ENCODE results near the gene TSR1.

The TSR1 gene

DNA sequence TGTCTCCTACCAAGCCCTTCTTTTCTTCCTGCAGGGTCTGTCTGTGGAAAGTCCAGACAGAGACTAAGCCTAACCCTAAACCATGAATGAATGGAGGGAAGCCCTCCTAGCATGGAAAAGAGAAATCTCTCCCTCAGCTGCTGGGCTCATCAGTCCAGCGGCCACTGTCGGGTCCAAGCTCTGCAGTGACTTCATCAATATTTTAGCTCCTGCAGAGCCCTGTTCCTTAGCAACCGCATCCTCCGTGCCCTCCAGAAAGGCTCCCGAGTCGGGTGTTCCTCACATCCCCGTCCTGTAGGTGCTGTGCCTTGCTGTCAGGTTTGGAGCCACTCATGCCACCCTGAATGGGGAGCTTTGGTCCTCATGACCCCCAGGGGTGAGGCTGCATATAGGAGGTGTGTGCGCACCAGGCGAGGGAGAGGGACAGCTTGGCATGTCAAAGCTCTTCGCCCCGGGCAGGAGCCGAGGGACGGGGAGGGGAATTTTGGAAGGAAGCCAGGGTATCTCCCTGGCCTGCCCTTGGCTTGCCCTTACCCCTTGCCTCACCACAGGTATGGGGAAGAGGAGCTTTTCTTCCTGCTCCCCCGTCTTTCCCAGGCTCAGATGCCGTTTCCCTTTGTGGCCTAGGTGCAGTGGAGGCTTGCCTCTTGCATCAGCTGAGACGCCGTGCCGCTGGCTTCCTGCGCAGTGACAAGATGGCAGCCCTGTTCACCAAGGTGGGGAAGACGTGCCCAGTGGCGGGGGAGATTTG lies 24.9 kb upstream of the TSR1 start:
- Histone ChIP-seq H2AFZ (ENCODE audit: low read depth, low read length, severe bottlenecking) (no peak overlapping the region), H4K20me1 (ENCODE audit: low read depth, low read length) (no peaks in the 10 kb centered on the region), H3K9ac (ENCODE audit: low read length) (no peak overlapping the region), H3K4me2 (ENCODE audit: low read depth, low read length, poor library complexity, severe bottlenecking) (no peak overlapping the region), H3K27ac (ENCODE audit: low read depth, low read length) (no peak overlapping the region), H3K79me2 (ENCODE audit: insufficient read depth, low read length) (no peaks in the 10 kb centered on the region), H3K27me3 (ENCODE audit: low read length) (no peaks in the 10 kb centered on the region), H3K9me3 (ENCODE audit: insufficient read depth, low read length) (no peaks in the 10 kb centered on the region), H3F3A (ENCODE audit: insufficient read depth) (no peaks in the 10 kb centered on the region), H3K36me3 (ENCODE audit: low read length) (no peaks in the 10 kb centered on the region), H3K9me2 (replicated peaks; ENCODE audit: insufficient read depth, low read length) (no peaks in the 10 kb centered on the region), H3K4me3 (ENCODE audit: insufficient read depth, low read length, poor library complexity, severe bottlenecking) (no peak overlapping the region)
- TF ChIP-seq, protein P1, sequence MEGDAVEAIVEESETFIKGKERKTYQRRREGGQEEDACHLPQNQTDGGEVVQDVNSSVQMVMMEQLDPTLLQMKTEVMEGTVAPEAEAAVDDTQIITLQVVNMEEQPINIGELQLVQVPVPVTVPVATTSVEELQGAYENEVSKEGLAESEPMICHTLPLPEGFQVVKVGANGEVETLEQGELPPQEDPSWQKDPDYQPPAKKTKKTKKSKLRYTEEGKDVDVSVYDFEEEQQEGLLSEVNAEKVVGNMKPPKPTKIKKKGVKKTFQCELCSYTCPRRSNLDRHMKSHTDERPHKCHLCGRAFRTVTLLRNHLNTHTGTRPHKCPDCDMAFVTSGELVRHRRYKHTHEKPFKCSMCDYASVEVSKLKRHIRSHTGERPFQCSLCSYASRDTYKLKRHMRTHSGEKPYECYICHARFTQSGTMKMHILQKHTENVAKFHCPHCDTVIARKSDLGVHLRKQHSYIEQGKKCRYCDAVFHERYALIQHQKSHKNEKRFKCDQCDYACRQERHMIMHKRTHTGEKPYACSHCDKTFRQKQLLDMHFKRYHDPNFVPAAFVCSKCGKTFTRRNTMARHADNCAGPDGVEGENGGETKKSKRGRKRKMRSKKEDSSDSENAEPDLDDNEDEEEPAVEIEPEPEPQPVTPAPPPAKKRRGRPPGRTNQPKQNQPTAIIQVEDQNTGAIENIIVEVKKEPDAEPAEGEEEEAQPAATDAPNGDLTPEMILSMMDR (IDR thresholded peaks at IDR 0.05; ENCODE audit: insufficient read depth, low read length, poor library complexity, severe bottlenecking), result no peak
- no peak for TF ChIP-seq EZH2phosphoT487 (conservative IDR thresholded peaks at IDR 0.05; ENCODE audit: low read length)

DNA sequence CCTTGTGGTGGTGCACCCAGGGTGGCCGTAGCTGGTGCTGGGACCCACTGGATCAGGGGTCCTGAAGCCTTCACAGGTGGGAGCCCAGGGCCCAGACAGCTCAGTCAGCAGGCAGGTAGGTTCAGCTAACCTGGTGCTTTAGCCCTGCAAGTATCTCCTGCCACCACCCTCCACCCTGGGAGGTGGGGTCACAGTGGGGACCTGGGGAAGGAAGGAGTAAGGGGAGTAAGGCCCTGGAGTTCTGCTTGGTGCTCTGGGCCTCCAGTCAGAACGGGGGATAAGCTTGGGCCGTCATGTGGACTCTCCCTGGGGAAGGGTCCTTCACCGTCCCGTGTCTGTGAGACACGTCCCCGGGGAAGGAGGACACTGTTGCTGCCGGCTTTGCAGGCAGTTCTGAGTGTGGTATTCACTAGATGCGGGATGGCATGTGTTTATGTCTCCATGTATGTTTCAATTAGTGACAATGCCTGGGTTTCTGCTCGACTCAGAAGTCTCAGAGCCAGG lies 21.7 kb upstream of the TSR1 start:
- H4K20me1 ChIP-seq (ENCODE audit: low read depth, low read length), result no peaks in the 10 kb centered on the region
- no peaks in the 10 kb centered on the region for H3K9me3 ChIP-seq (ENCODE audit: insufficient read depth, low read length)
- H3K9me2 ChIP-seq (replicated peaks; ENCODE audit: insufficient read depth, low read length), result no peaks in the 10 kb centered on the region
- H2AFZ ChIP-seq (ENCODE audit: low read depth, low read length, severe bottlenecking), result no peak overlapping the region
- H3K27me3 ChIP-seq (ENCODE audit: low read length), result no peaks in the 10 kb centered on the region
- H3K79me2 ChIP-seq (ENCODE audit: insufficient read depth, low read length), result no peaks in the 10 kb centered on the region
- H3K27ac ChIP-seq (ENCODE audit: low read depth, low read length), result no peak overlapping the region
- H3K4me3 ChIP-seq (ENCODE audit: insufficient read depth, low read length, poor library complexity, severe bottlenecking), result no peak overlapping the region
- no peaks in the 10 kb centered on the region for H3K36me3 ChIP-seq (ENCODE audit: low read length)
- TF ChIP-seq, protein P1 (IDR thresholded peaks at IDR 0.05; ENCODE audit: insufficient read depth, low read length, poor library complexity, severe bottlenecking), result no peak
- TF ChIP-seq EZH2phosphoT487 (conservative IDR thresholded peaks at IDR 0.05; ENCODE audit: low read length), result no peak
- no peak overlapping the region for H3K9ac ChIP-seq (ENCODE audit: low read length)
- no peak overlapping the region for H3K4me2 ChIP-seq (ENCODE audit: low read depth, low read length, poor library complexity, severe bottlenecking)
- no peaks in the 10 kb centered on the region for H3F3A ChIP-seq (ENCODE audit: insufficient read depth)

DNA sequence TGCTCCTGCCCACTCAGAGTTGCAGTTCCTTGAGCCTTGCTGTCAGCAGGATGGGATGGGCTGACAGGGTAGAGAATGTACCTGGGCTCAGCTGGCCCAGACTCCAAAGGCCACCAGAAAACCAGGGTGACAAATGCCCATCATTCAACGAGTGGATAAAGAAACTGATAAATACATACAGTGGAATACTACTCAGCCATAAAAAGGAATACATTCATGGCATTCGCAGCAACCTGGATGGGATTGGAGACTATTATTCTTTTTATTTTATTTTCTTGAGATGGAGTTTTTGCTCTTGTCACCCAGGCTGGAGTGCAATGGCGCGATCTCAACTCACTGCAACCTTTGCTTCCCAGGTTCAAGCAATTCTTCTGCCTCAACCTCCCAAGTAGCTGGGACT lies 21.0 kb upstream of the TSR1 start:
- no peak overlapping the region for H3K4me2 ChIP-seq (ENCODE audit: low read depth, low read length, poor library complexity, severe bottlenecking)
- no peaks in the 10 kb centered on the region for H3K79me2 ChIP-seq (ENCODE audit: insufficient read depth, low read length)
- TF ChIP-seq, protein P1 (IDR thresholded peaks at IDR 0.05; ENCODE audit: insufficient read depth, low read length, poor library complexity, severe bottlenecking), result no peak
- TF ChIP-seq EZH2phosphoT487 (conservative IDR thresholded peaks at IDR 0.05; ENCODE audit: low read length), result no peak
- H3K36me3 ChIP-seq (ENCODE audit: low read length), result no peaks in the 10 kb centered on the region
- H4K20me1 ChIP-seq (ENCODE audit: low read depth, low read length), result no peaks in the 10 kb centered on the region
- H3K4me3 ChIP-seq (ENCODE audit: insufficient read depth, low read length, poor library complexity, severe bottlenecking), result no peak overlapping the region
- H3K9ac ChIP-seq (ENCODE audit: low read length), result no peak overlapping the region
- H3K27me3 ChIP-seq (ENCODE audit: low read length), result no peaks in the 10 kb centered on the region
- H2AFZ ChIP-seq (ENCODE audit: low read depth, low read length, severe bottlenecking), result no peak overlapping the region
- H3F3A ChIP-seq (ENCODE audit: insufficient read depth), result no peaks in the 10 kb centered on the region
- H3K9me2 ChIP-seq (replicated peaks; ENCODE audit: insufficient read depth, low read length), result no peaks in the 10 kb centered on the region
- no peaks in the 10 kb centered on the region for H3K9me3 ChIP-seq (ENCODE audit: insufficient read depth, low read length)
- H3K27ac ChIP-seq (ENCODE audit: low read depth, low read length), result no peak overlapping the region

Data from SU-DHL-6 (cell line).